Heart left ventricle (tissue), 16 donors: Measurements from ENCODE around the gene SNX11. TPM values are rescaled to one million over a fixed set of nuclear protein-coding genes. Genes with fewer than 3 reads are reported as not detected.
"Not testable (repeated sequence)": the region's sequence is repeated elsewhere in the genome, so short reads cannot be mapped to it uniquely, and the experiment has no call there.

Experiments used
- ATAC-seq, 4 donors: fragments of 200-7000 bp; cut with Tn5 transposase; one replicate each; pipeline ENCODE4 v1.9.1; 2020 to 2022; ENCODE audit warnings: moderate library complexity in 4 of 4, mild to moderate bottlenecking in 3 of 4, moderate number of reproducible peaks in 1 of 4
- DNase-seq, 5 donors: peaks; one replicate each; pipeline ENCODE4 v3.0.0-alpha.2; 2020
- H3K27ac ChIP-seq, 12 donors: fragments of 200-600 bp; sonication (generic) in 4 of 12; one replicate each; pipeline versions ENCODE4 v1.5.0 to v1.8.0; 2016 to 2022; ENCODE audit warnings: mild to moderate bottlenecking in 2 of 12
- H3K27me3 ChIP-seq, 9 donors: fragments of 200-600 bp; sonication (generic) in 2 of 9; one replicate each; pipeline versions ENCODE4 v1.5.1 to v1.8.0; 2016 to 2022; ENCODE audit warnings: mild to moderate bottlenecking in 3 of 9
- H3K36me3 ChIP-seq, 9 donors: fragments of 200-600 bp; sonication (generic) in 2 of 9; one replicate each; pipeline versions ENCODE4 v1.5.0 to v1.8.0; 2018 to 2022; ENCODE audit warnings: mild to moderate bottlenecking in 2 of 9
- H3K4me1 ChIP-seq, 12 donors: fragments of 200-600 bp; sonication (generic) in 4 of 12; one replicate each; pipeline versions ENCODE4 v1.5.0 to v1.8.0; 2016 to 2022; ENCODE audit warnings: mild to moderate bottlenecking in 3 of 12
- H3K4me3 ChIP-seq, 12 donors: fragments of 200-600 bp; sonication (generic) in 4 of 12; one replicate each; pipeline versions ENCODE4 v1.5.0 to v1.8.0; 2017 to 2022; ENCODE audit warnings: mild to moderate bottlenecking in 9 of 12, moderate library complexity in 4 of 12
- H3K9me3 ChIP-seq, 12 donors: fragments of 200-600 bp; sonication (generic) in 4 of 12; one replicate each; pipeline versions ENCODE4 v1.5.0 to v1.8.0; 2016 to 2022; ENCODE audit warnings: mild to moderate bottlenecking in 1 of 12
- CTCF ChIP-seq, 12 donors: fragments of 200-600 bp; sonication (generic) in 4 of 12; IDR thresholded peaks; one replicate each; pipeline versions ENCODE4 v1.5.0 to v1.8.0; 2018 to 2022; ENCODE audit warnings: antibody characterized with exemption in 12 of 12, mild to moderate bottlenecking in 5 of 12
- POLR2A ChIP-seq, 2 donors: fragments of 450-650 bp; IDR thresholded peaks; one replicate each; pipeline ENCODE4 v1.6.1; 2017; ENCODE audit warnings: antibody characterized with exemption in 2 of 2, mild to moderate bottlenecking in 2 of 2, moderate library complexity in 2 of 2
- WGBS, 4 donors: extraction: QIAGEN DNeasy Blood & Tissue Kit in 2 of 4; methylation state at CpG; one replicate each; pipeline versions ENCODE4 v1.1.5 to v1.1.7; 2013 to 2018; 5-methylcytosine and 5-hydroxymethylcytosine counted together
- intact Hi-C, 10 donors: fragments of 100-400 bp; cut with DNase I; formaldehyde crosslinking; loops; one replicate each; pipeline versions ENCODE4 v1.11.1 to v1.14.2; 2022
- polyA plus RNA-seq, 2 donors: library from polyadenylated mRNA; stranded (reverse); fragments of 200-250 nt; gene quantifications; one replicate each; pipeline ENCODE4 v1.2.3, GENCODE V29; 2013
- total RNA-seq, 9 donors: library from RNA; depleted of rRNA in 2 of 9; stranded (reverse); fragments of >200 nt in 2 of 9; fragmentation: NEBNext Ultra II Directional in 3 of 9; extraction: Animal tissue kit (Norgen Biotek cat#: 25700) in 3 of 9; gene quantifications; one replicate each; pipeline versions ENCODE4 v1.1.0 to v1.2.4, GENCODE V29; 2016 to 2023
- donor health status: ischemic (EF 13 %, LVEDD 7.1; RV severe dilation, severe dysfunction).
- donor health status: healthy with polysubstance abuse.
- donor health status: DM: no; HTN: yes; CAD: no.
- donor health status: DM: no; HTN: no; CAD: no.
- donor health status: ischemic (EF 25% LVEDD 6.9; RV normal size, moderate dysfunction).
- donor health status: ischemic (EF 25% LVEDD 5.7; RV mildly dilated, moderate dysfunction).
- donor health status: healthy.
- donor health status: DM: yes; HTN: yes; CAD: no.
- donor health status: ischemic (EF 35%, LVEDD 5.7; RV mildly dilated, moderate dysfunction).
- donor health status: nonischemic (EF 11% LVEDD 7.7; RV severe dilation, severe dysfunction).
- donor health status: DM: yes; HTN: yes; CAD: no.
- donor health status: PGD.
- donor health status: ischemic (EF 29% LVEDD 5.4; RV normal size, mild dysfunction).
- donor health status: nonischemic (EF 23%, LVEDD 6.1; RV moderate dilation, normal function).

SNX11 gene
- total and polyA plus RNA-seq, 11 donors, result 5.2 to 30.8 (median 11.3) TPM

DNA sequence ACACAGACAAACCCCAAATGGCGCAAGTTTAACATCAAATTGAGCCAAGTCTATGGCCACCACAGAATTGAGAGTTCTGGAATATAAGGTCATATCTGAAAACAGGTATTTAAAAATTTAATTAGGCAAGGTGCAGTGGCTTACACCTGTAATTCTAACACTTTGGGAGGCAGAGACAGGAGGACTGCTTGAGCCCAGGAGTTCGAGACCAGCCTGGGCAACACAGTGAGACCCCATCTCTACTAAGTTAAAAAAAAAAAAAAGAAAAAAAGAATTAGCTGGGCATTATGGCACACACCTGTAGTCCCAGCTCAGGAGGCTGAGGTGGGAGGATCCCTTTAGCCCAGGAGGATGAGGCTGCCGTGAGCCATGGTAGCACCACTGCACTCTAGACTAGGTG, 40.3 kb upstream of the SNX11 start:
- H3K9me3 ChIP-seq, result no peaks in the 10 kb centered on the region
- H3K27ac ChIP-seq, result peak overlapping the region in 2 of 12 donors; percentile 3 to 17
- no peak for DNase-seq
- peaks cover 0 to 33% (median 2%) of the 10 kb centered on the region in 12 donors for H3K4me1 ChIP-seq
- no peaks in the 10 kb centered on the region for H3K27me3 ChIP-seq
- TF ChIP-seq POLR2A (IDR thresholded peaks at IDR 0.05) (no peak), CTCF (IDR thresholded peaks at IDR 0.05) (no peak)
- intact Hi-C loops, result no loop called here
- no peak for ATAC-seq
- peaks cover 0 to 100% (median 97%) of the 10 kb centered on the region in 9 donors for H3K36me3 ChIP-seq
- H3K4me3 ChIP-seq, result no peak overlapping the region
- 92 to 100% (median 96%) methylated on average over 3 of the region's 3 CpGs for WGBS, 4 donors

DNA sequence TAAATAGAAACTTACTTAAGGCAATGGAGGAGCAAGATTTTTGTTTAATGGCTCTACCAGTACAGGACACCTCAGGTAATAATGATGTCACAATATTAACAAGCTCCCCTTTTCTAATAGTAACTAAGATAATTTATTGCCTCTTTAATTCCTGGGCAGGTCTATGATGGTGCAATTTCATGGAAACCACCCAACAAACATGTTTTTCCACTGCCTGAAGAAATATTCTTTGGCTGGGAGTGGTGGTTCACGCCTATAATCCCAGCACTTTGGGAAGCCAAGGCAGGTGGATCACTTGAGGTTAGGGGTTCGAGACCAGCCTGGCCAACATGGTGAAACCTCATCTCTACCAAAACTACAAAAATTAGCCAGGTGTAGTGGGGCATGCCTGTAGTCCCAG, 39.8 kb upstream of the SNX11 start:
- WGBS, 4 donors, result 85 to 100% (median 93%) methylated on average over 2 of the region's 2 CpGs
- intact Hi-C loops, H3K27me3 ChIP-seq, H3K4me3 ChIP-seq, DNase-seq, H3K27ac ChIP-seq, H3K9me3 ChIP-seq, ATAC-seq: not testable (repeated sequence)
- Histone ChIP-seq H3K4me1 (peaks cover 0 to 33% (median 2%) of the 10 kb centered on the region in 12 donors), H3K36me3 (peaks cover 0 to 100% (median 96%) of the 10 kb centered on the region in 9 donors)

DNA sequence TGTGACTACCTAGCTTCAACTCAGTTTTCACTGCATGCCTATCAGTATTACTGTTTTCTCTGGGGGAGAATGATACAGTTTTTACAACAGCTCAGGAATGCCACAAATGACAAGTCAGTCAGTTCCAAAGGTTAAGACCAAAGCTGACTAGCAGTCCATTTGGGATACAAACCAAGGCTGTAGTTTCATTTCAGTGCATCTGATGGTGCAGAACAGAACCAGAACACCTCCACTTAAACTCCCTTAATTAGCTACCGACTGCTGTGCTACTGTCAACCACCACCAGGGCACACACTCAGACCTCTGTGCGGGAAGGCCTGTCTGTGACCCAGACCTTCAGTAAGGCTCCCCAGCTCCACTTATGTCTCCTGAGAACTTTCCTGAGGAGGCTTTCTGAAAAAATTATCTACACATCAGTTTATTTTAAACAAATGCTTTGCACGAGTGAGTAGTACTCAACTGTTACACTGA, 39.0 kb upstream of the SNX11 start:
- TF ChIP-seq POLR2A (IDR thresholded peaks at IDR 0.05) (no peak), CTCF (IDR thresholded peaks at IDR 0.05) (peak in 4 of 12 donors; percentile 17 to 24 (median 22))
- Histone ChIP-seq H3K9me3 (no peaks in the 10 kb centered on the region), H3K27me3 (no peaks in the 10 kb centered on the region), H3K4me3 (no peak overlapping the region), H3K27ac (no peak overlapping the region), H3K4me1 (peaks cover 0 to 30% (median 2%) of the 10 kb centered on the region in 12 donors), H3K36me3 (peaks cover 0 to 100% (median 96%) of the 10 kb centered on the region in 9 donors)
- no peak for DNase-seq
- intact Hi-C loops, result no loop called here
- 51 to 74% (median 63%) methylated on average over 3 of the region's 3 CpGs for WGBS, 4 donors
- ATAC-seq, result no peak

GRCh38 chr17:48070195-48070594, 37.4 kb upstream of the SNX11 start:
- no peaks in the 10 kb centered on the region for H3K9me3 ChIP-seq
- ATAC-seq (no peak), DNase-seq (no peak)
- WGBS, 4 donors, result 43 to 67% (median 50%) methylated on average over 2 of the region's 2 CpGs
- intact Hi-C loops, result loop anchor here in 1 of 10 donors (5.0 kb wide), 1 partner anchor 62 kb away; no protein-coding TSS in a partner anchor
- H3K27me3 ChIP-seq, result no peaks in the 10 kb centered on the region
- TF ChIP-seq POLR2A (IDR thresholded peaks at IDR 0.05) (no peak), CTCF (IDR thresholded peaks at IDR 0.05) (no peak)
- H3K4me1 ChIP-seq, result peaks cover 0 to 22% (median 5%) of the 10 kb centered on the region in 12 donors
- no peak overlapping the region for H3K27ac ChIP-seq
- H3K4me3 ChIP-seq, result no peak overlapping the region
- H3K36me3 ChIP-seq, result peaks cover 0 to 97% (median 90%) of the 10 kb centered on the region in 9 donors

DNA sequence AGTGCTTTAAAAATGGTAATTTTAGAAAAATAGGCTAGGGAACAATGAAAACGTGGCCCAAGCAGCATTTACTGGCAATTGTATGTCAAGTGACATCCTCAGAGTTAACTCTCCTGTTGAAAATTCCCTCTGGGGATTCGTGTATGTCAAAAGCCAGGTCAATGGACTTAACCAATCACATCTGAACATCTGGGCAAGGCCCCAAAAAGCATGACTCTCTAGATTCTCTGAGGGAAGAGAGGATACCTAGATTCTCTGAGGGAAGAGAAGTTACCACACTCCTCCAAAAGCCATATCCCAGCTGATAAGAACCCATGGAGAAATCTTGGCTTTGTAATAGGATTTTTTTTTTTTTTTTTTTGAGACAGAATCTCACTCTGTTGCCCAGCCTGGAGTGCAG, 35.9 kb upstream of the SNX11 start:
- DNase-seq, result no peak
- no peak for ATAC-seq
- intact Hi-C loops, result loop anchor here in 1 of 10 donors (5.0 kb wide), 1 partner anchor 61 kb away; no protein-coding TSS in a partner anchor
- peaks cover 0 to 9% (median 3%) of the 10 kb centered on the region in 12 donors for H3K4me1 ChIP-seq
- H3K9me3 ChIP-seq, result no peaks in the 10 kb centered on the region
- peaks cover 3 to 97% (median 90%) of the 10 kb centered on the region in 9 donors for H3K36me3 ChIP-seq
- WGBS, 4 donors, result 57 to 77% (median 66%) methylated on average over 2 of the region's 2 CpGs
- H3K27me3 ChIP-seq, result no peaks in the 10 kb centered on the region
- H3K4me3 ChIP-seq, result no peak overlapping the region
- TF ChIP-seq CTCF (IDR thresholded peaks at IDR 0.05) (no peak), POLR2A (IDR thresholded peaks at IDR 0.05) (no peak)
- H3K27ac ChIP-seq, result no peak overlapping the region

DNA sequence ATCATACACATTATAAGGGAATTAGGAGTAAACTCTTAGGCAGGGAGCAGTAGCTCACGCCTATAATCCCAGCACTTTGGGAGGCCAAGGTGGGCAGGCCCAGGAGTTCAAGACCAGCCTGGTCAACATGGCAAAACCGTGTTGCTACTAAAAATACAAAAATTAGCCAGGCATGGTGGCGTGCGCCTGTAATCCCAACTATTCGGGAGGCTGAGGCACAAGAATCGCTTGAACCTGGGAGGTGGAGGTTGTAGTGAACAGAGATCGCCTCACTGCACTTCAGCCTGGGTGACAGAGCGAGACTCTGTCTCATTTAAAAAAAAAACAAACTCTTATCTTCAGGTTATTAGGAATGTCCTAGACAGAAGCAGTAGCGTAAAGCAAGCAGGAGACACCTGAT, 34.8 kb upstream of the SNX11 start:
- DNase-seq, H3K27ac ChIP-seq, H3K27me3 ChIP-seq, H3K4me3 ChIP-seq, H3K9me3 ChIP-seq, ATAC-seq, H3K4me1 ChIP-seq: not testable (repeated sequence)
- 89 to 96% (median 95%) methylated on average over 9 of the region's 9 CpGs for WGBS, 4 donors
- intact Hi-C loops, result loop anchor here in 1 of 10 donors (5.0 kb wide), 1 partner anchor 59 kb away; no protein-coding TSS in a partner anchor
- peaks cover 3 to 88% (median 80%) of the 10 kb centered on the region in 9 donors for H3K36me3 ChIP-seq

DNA sequence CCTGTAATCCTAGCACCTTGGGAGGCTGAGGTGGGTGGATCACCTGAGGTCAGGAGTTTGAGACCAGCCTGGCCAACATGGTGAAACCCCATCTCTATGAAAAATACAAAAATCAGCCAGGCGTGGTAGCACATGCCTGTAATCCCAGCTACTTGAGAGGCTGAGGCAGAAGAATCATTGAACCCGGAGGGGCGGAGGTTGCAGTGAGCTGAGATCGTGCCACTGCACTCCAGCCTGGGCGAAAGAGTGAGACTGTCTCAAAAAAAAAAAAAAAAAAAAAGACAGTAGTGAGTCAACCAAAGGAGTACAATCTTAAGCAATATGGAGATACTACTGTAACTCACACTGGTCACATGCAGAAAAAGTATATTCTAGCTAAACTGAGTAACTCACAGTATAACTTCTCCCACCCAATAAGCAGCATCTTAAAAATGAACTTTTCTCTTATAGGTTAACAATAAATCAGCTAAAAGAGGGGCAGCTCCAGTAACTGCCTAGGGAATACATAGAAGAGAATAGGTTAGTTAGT, 33.9 kb upstream of the SNX11 start:
- intact Hi-C loops, result loop anchor here (1.0 to 5.0 kb wide), 5 partner anchors 37 to 59 kb away; partner anchors contain the start of gene COPZ2 (in 1 of the 10)
- not testable (repeated sequence) for H3K27me3 ChIP-seq, DNase-seq, H3K9me3 ChIP-seq, H3K4me1 ChIP-seq, ATAC-seq, H3K4me3 ChIP-seq
- WGBS, 4 donors, result 89 to 99% (median 93%) methylated on average over 5 of the region's 5 CpGs
- Histone ChIP-seq H3K36me3 (peaks cover 3 to 80% (median 71%) of the 10 kb centered on the region in 9 donors), H3K27ac (peak overlapping the region in 1 of 12 donors; percentile 37)
